CD4-positive, alpha-beta T cell treated with Interferon alpha-2 for 1 hour (primary cell): ENCODE measurements around the gene UFC1.

Experiments used
- DNase-seq, 2 donors: peaks; one replicate each; pipeline ENCODE4 v3.0.0-alpha.2; 2020 to 2022

Gene UFC1

DNA sequence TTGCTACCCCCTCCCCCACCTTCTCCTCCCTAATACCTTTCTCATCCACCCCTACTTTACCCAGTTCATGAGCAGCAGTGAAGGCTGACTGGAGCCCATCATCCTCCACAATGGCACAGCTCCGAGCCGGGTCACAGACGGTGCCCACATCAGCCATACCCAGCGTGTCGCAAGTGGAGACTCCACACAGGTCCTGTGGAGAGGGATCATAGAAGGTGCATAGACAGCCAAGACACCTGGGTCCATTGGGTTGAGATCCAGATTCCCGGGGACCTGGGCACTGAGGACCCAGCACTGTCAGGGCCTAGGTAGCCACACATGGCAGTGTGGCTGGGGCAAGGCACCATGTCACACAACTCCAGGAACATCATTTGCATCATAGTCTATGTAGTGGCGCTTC is 42.3 kb downstream of the UFC1 start:
- no peak for DNase-seq

- no peak for DNase-seq
Observed at GRCh38 chr1:161196521-161197451, 43.0 kb downstream of the UFC1 start.

- no peak for DNase-seq
Observed at GRCh38 chr1:161197560-161198193, 43.9 kb downstream of the UFC1 start.

DNA sequence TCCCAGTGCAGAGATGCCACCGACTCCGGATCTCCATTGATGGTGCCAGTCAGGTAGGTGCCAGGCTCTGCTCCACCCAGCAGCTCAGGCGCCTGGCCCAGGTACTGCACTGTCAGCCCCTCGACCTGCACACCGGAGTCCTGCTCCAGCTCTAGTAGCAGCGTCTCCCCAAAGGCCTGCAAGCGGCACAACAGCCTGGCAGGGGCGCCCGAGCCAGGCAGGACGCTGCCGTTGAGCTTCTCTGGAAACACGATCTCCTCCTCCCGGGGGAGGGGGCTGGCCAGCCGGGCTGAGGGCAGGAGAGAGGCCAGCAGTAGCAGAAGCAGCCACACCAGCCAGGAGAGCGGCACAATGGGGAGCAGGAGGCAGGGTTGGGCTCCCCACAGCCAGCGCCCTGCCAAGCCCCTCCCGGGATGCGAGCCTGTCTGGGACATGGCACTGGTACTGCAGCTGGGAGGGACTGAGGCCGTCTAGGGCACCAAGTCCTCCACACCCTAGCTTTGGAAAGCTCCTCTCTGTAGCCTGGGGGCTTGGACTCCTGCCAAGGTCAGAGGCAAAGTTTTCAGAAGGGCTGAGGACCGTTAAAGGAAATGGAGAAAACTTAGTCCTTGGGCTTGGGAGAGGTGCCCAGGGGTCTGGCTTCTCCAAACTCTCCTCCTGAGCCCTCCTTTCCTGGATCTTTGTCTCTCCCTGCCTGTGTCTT is 44.6 kb downstream of the UFC1 start:
- DNase-seq: no peak

DNA sequence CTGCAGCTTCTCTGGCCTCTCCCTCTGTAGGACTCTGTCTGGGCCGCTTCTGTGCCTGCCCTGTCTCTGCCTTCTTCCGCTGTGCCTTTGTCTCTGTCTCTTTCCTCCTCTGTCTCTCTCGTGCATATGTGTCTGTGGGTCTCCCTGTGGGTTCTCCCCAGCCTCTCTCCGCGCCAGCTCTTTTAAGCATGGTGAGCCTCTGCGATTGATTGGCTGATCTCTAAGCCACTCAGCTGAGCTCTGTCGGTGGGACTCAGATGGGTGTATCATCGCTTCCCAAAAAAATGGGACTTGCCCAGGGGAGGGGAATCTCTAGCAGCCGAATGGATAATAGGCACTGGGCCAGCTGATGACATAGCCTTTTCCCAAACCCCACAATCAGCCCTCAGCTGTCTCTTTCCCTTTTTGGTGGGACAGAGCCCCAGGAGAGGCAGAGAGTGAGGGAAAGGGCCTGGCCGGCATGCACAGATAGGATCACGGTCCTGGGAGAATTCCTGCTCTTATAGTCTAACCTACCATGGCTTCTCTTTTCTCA is 45.2 kb downstream of the UFC1 start, which contains the start of gene ADAMTS4:
Gene ADAMTS4 (minus strand): TSS at position 158 of the 535 bp plus-strand sequence. CDS start 427 bp downstream, outside the sequence.
- no peak for DNase-seq

DNA sequence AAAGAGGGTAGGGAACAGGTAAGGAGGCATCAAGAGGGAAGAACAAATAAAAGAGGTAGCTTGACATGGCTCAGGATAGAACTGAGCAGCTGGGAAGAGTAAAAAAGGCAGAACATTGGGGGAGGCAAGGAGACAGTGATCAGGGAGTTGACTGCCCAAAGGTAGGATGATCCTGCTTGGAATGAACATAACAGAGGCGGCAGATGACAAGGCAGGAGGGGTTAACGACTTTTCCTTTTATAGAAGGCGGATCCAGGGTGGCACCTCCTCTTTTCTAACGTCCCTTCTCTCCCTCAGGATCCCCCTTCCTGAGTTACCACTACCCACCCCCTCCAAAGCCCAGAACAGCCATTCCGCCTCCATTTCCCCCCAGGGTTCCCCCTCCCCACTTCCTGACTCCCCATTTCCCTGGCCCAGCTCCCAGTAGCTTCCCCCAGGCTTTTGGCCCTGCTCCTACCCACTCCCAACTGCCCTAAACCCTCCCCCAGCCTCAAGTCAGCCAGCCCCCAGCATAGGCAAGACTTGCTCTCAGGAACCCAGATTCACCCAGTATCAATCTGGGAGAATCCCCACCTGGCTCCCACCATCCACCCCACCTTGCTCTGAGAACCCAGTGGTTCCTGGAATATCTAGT is 45.8 kb downstream of the UFC1 start:
- DNase-seq: no peak

DNA sequence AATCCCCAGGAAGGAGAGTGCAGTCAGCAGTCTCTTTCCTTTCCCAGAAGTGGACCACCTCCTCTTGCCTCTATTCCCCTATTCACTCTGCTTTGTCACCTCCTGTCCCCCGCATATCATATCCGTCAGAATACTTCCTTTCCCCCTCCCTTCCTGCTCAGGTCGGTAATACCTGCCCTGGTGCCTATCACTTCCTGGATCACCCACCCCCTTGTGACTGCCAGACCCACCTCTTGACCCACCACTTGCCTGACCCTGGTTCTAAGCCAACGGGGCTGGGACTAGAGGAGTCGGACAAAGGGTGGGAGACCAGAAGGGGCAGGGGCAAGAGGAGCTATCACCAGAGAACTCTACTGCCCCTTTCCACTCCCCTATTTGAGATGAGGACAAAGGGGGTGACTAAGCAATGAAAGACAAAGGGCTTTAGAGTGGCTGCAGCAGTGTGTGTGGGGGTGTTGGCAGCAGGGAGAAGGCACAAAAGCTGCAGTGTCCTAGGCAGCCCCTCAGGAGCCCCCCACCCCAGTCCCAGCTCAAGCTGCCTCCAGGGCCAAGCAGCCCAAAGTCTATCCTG is 46.7 kb downstream of the UFC1 start:
- peak; percentile 30 to 71 for DNase-seq

DNA sequence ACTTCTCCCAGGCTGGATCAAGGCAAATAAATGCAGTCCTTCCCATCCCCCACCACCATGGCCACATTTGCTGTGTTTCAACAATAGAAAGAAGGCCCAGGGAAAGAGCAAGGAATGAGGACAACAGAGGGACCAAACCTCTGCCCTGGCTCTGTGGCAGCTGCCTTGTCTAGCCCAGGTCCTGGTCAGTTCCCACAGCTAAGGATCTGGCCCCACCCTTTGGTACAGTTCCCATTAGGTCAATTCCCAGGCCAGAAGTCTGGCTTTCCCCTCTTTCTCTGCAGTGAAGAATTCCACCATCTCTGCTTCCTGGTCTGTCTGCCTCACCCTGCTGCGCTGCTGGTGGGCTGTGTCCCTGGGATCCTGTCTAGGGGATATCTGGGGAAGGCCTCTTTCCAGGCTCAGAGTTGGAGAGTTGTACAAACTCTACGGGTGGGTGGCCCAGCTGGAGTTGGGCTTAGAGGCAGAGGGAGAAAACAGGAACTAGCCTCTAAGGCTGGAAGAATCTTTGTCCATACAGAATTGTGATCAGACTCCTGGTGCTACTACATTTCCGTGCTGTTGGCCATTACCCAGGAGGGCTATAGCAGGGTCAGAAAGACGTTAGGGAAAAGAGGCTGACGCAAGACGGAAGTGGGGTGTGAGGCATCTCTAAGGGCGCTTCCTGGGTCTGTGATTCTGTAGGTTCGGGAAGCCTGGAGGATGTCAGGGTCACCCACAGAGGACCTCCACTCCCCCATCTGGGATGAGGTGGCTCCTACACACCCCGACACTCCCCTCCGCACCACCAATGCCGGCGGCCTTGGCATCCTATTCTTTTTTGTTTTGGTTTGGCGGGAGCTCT is 47.4 kb downstream of the UFC1 start:
- DNase-seq: no peak

DNA sequence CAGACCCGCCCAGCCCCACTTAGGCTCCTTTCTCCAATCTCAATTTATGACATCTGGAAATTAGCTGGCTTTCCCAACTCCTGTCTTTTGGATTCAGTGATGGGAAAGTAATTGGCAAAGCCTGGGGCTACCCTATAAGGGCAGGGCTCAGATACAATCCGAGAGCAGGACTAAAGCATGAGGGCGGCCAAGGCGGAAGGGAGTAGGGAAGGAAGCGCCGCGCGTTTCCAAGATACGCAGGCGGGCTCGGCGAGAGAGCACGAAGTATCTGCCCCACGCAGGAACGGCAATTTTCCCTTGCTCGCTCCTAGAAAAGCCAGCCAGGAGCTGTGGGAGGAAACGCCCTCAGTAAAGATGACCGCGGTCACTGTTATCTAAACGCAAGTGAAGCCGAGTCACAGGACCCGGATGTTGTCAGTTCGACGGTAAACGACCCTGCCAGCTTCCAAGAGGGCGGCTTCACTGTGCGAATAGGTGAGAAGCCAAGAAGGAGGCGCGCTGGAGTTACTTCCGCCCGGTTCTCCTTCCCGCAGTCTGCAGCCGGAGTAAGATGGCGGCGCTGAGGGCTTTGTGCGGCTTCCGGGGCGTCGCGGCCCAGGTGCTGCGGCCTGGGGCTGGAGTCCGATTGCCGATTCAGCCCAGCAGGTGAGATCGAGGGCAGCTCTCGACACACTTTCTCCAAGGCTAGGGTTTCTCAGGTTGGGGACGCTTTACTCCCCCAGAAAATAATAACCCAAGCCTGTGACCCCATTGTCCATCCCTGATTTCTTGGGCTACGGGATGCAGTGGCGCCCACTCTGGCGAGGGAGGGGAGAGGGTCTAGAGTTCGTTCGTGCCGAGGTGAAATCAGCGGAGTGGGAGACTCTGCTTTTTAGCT is 48.3 kb downstream of the UFC1 start, which contains the start of gene NDUFS2:
Gene NDUFS2 (plus strand): TSS at position 532 of the 877 bp plus-strand sequence. CDS start 19 bp downstream, at position 551.
- DNase-seq: peak; percentile 97 to 98

DNA sequence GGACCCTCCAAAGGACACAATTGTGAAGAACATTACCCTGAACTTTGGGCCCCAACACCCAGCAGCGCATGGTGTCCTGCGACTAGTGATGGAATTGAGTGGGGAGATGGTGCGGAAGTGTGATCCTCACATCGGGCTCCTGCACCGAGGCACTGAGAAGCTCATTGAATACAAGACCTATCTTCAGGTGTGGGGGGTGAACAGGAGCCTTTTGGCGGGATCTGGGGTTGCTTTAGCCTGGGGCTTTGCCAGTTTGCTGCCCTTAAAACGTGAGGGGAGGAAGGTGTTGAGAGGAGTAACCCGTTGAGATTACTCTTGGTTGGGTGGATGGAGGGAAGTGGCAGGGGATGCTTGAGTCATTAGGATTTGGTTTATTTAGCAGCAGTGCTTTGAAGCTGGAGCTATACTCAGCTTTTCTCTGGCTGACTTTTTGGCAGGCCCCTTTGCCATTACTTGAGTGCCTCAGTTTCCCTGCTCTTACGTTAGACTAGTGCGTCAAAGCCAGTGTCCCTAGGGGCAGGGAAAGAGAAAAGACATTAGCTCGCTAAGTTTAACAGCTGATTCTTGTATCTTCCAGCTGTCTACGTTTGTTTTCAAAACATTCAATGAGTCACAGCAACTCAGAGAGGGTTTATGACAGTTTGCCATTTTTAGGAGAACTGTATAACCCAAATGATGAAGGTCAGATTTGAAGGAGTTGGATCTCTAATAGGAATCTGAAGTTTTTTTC is 52.8 kb downstream of the UFC1 start:
- DNase-seq: no peak

- DNase-seq: no peak
Observed at GRCh38 chr1:161207173-161207572, 53.4 kb downstream of the UFC1 start.
